Activated T-helper 17 cell treated with anti-CD3 and anti-CD28 coated beads, Interleukin-2, amount 50 U/mL, for 72 hours (primary cell): Measurements from ENCODE around the gene YWHAH. TPM values are rescaled to one million over a fixed set of nuclear protein-coding genes. Genes with fewer than 3 reads are reported as not detected.
A peak's percentile ranks its signal among the peaks of the same experiment; 100 is the strongest.
"Not testable (repeated sequence)": the region's sequence is repeated elsewhere in the genome, so short reads cannot be mapped to it uniquely, and the experiment has no call there.

Experiments
- ATAC-seq: fragments of 150-1000 bp; cut with Tn5 transposase; replicated peaks from 2 replicates; pipeline ENCODE4 v1.10.0; 2021; ENCODE audit warnings: mild to moderate bottlenecking, moderate library complexity
- H3K27ac Mint-ChIP-seq: one replicate; pipeline ENCODE4 v1.8.0; 2022; ENCODE audit warnings: mixed read lengths
- H3K27me3 Mint-ChIP-seq: one replicate; pipeline ENCODE4 v1.8.0; 2022; ENCODE audit warnings: mixed read lengths
- H3K36me3 Mint-ChIP-seq: one replicate; pipeline ENCODE4 v1.8.0; 2022; ENCODE audit warnings: low read depth, mild to moderate bottlenecking, mixed read lengths
- H3K4me1 Mint-ChIP-seq: one replicate; pipeline ENCODE4 v1.8.0; 2022; ENCODE audit warnings: mixed read lengths
- H3K4me3 Mint-ChIP-seq: one replicate; pipeline ENCODE4 v1.8.0; 2022; ENCODE audit warnings: mild to moderate bottlenecking, mixed read lengths
- H3K9me3 Mint-ChIP-seq: one replicate; pipeline ENCODE4 v1.8.0; 2022; ENCODE audit warnings: mixed read lengths
- total RNA-seq, 2 donors: library from RNA; stranded (reverse); gene quantifications; one replicate each; pipeline ENCODE4 v1.2.3, GENCODE V29; 2022

The YWHAH gene
- total RNA-seq, 2 donors from 2014 or later, result 168 to 211 TPM

DNA sequence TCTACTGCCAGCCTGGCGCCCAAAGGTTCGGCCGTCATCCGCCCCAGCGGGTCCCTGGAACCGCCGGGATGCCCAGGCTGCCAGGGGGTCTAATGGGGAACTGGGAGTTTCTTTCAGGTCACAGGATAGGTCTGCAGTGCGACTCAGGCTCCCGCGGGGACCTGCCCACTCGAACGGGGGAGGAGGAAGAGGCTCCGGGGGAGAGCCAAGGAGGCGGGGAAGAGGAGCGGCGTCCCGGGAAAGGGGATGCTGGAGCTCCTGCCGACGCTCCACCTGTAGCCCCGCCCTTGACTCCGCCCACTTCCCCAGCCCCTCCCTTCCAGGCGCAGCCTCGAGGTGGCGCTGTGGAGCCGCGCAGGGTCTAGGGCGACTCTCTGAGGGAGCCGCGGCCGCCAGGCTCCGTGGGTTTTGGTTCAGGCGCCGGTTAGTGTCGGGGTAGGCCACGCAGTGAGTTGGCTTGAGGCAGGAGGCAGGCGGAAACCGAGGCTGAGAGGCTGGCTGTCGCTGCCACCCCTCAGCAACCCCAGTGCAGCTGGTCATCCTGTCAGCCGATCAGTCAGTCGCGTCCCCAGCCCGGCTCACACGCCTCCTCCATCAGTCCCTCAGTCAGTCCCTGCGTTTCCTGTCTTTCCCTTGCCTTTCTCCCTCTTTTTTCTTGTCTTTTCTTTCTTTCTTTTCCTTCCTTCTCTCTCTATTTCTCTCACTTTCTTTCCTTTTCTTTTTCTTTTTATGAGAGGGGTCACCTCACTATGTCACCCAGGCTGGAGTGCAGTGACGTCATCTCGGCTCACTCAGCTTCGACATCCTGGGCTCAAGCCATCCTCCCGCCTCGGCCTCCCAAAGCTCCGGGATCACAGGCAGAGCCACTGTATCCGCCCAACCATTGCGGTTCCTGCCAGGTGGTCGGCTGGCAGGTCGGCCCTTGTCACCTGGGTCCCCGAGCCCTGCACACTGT, 26.4 kb downstream of the YWHAH start:
- H3K27ac Mint-ChIP-seq, result peak overlapping the region; percentile 79
- peak overlapping the region; percentile 86 for H3K4me3 Mint-ChIP-seq
- H3K4me1 Mint-ChIP-seq, result peaks cover 6% of the 10 kb centered on the region
- ATAC-seq, result peak; percentile 90
- H3K9me3 Mint-ChIP-seq, result no peaks in the 10 kb centered on the region
- H3K27me3 Mint-ChIP-seq, result no peaks in the 10 kb centered on the region
- H3K36me3 Mint-ChIP-seq, result no peaks in the 10 kb centered on the region

DNA sequence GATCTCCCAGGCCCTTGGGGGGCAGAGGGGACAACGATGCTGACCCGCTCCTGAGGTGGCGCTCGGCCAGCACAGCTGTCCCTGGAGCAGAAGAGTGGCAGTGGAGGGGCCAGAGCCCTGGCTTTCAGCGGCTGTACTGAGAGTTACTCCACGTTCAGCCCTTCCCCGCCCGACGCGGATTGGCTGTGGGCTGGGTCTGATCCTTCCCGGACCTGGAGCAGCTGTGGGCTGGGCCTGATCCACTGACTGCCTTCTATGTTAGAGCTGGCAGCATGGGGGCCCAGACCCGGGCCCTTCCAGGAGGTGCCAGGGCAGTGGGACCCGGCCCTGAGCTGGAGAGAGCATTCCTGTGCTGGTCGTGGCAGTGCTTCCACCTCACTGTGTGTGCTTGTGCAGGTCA, 27.8 kb downstream of the YWHAH start:
- H3K27me3 Mint-ChIP-seq, result no peaks in the 10 kb centered on the region
- peak overlapping the region; percentile 86 for H3K4me3 Mint-ChIP-seq
- no peaks in the 10 kb centered on the region for H3K9me3 Mint-ChIP-seq
- no peaks in the 10 kb centered on the region for H3K36me3 Mint-ChIP-seq
- H3K27ac Mint-ChIP-seq, result no peak overlapping the region
- ATAC-seq, result no peak
- H3K4me1 Mint-ChIP-seq, result peaks cover 6% of the 10 kb centered on the region

GRCh38 chr22:31973739-31974138, 29.4 kb downstream of the YWHAH start:
- no peaks in the 10 kb centered on the region for H3K27me3 Mint-ChIP-seq
- no peak overlapping the region for H3K4me3 Mint-ChIP-seq
- no peaks in the 10 kb centered on the region for H3K9me3 Mint-ChIP-seq
- peaks cover 6% of the 10 kb centered on the region for H3K4me1 Mint-ChIP-seq
- no peaks in the 10 kb centered on the region for H3K36me3 Mint-ChIP-seq
- ATAC-seq, result no peak
- no peak overlapping the region for H3K27ac Mint-ChIP-seq

DNA sequence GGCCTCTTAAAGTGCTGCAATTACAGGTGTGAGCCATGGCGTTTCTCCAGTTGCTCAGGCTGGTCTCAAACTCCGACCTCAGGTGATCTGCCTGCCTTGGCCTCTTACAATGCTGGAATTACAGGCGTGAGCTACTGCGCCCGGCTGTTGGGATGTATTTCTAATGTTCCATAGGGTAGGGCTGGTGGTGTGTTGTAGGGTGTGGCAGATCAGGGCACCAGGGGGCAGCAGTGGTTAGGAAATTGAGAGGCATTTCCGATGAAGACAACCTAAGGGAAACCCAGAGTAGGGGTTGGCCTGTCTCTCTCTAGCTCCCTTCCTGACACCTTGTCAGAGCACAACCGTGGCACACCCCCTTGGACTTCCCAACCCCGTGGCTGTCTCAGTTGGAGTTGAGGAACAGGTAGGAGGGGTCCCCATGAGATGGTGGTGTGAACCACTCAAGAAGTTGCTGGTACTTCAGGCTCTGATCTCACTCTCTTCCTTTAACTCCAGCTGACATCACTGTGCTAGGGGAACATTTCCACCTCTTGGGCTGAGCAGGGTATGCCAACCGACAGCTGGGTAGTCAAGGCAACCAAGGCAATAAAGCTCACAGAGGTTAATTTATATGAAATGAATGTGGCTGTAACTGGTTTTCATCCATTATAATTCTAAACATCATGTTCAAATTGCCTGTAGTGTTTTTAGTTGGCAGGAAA, 33.0 kb downstream of the YWHAH start:
- H3K36me3 Mint-ChIP-seq, result no peaks in the 10 kb centered on the region
- no peak overlapping the region for H3K27ac Mint-ChIP-seq
- ATAC-seq, result peak; percentile 97
- no peaks in the 10 kb centered on the region for H3K27me3 Mint-ChIP-seq
- H3K4me3 Mint-ChIP-seq, result no peak overlapping the region
- H3K4me1 Mint-ChIP-seq, result no peaks in the 10 kb centered on the region
- no peaks in the 10 kb centered on the region for H3K9me3 Mint-ChIP-seq

GRCh38 chr22:31977939-31978338, 33.6 kb downstream of the YWHAH start:
- no peak overlapping the region for H3K4me3 Mint-ChIP-seq
- no peaks in the 10 kb centered on the region for H3K4me1 Mint-ChIP-seq
- no peaks in the 10 kb centered on the region for H3K27me3 Mint-ChIP-seq
- H3K36me3 Mint-ChIP-seq, result no peaks in the 10 kb centered on the region
- ATAC-seq, result no peak
- H3K9me3 Mint-ChIP-seq, result no peaks in the 10 kb centered on the region
- no peak overlapping the region for H3K27ac Mint-ChIP-seq

GRCh38 chr22:31980628-31981027, 36.3 kb downstream of the YWHAH start:
- H3K27ac Mint-ChIP-seq, result no peak overlapping the region
- ATAC-seq, result no peak
- no peaks in the 10 kb centered on the region for H3K4me1 Mint-ChIP-seq
- no peaks in the 10 kb centered on the region for H3K27me3 Mint-ChIP-seq
- no peaks in the 10 kb centered on the region for H3K9me3 Mint-ChIP-seq
- no peaks in the 10 kb centered on the region for H3K36me3 Mint-ChIP-seq
- no peak overlapping the region for H3K4me3 Mint-ChIP-seq

DNA sequence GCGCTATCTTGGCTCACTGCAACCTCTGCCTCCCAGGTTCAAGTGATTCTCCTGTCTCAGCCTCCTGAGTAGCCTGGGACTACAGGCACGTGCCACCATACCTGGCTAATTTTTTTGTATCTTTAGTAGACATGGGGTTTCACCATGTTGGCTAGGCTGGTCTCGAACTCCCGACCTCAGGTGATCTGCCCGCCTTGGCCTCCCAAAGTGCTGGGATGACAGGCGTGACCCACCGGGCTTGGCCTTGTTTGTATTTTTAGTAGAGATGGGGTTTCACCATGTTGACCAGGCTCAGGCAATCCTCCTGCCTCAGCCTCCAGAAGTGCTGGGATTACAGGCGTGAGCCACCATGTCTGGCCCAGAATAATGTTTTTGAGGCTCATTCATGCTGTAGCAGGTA, 37.6 kb downstream of the YWHAH start:
- H3K4me3 Mint-ChIP-seq, H3K27ac Mint-ChIP-seq, ATAC-seq, H3K36me3 Mint-ChIP-seq, H3K9me3 Mint-ChIP-seq, H3K27me3 Mint-ChIP-seq, H3K4me1 Mint-ChIP-seq: not testable (repeated sequence)

GRCh38 chr22:31983911-31984656, 39.7 kb downstream of the YWHAH start:
- Mint-ChIP-seq H3K36me3 (no peaks in the 10 kb centered on the region), H3K27ac (no peak overlapping the region), H3K27me3 (peaks cover 13% of the 10 kb centered on the region), H3K9me3 (no peaks in the 10 kb centered on the region), H3K4me1 (no peaks in the 10 kb centered on the region), H3K4me3 (no peak overlapping the region)
- no peak for ATAC-seq

DNA sequence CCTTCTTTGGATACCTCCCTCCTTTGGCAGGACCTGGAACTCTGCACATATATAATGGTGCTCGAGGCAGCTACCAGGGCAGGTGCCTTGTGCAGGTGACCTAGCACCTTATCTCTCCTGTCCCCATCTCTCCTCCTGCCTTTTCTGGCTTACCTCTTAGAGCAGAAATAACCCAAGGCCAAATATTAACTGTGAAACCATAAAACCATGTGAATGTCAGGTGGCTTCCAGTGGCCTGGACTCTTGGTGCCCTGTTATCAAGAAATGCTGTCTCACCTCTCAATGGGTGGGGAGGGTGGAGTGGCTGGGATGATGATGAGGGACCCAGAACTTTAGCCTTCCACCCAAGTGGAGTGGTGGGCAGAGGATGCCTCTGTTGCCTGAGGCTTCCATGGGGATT, 42.9 kb downstream of the YWHAH start:
- H3K4me1 Mint-ChIP-seq, result no peaks in the 10 kb centered on the region
- ATAC-seq, result no peak
- no peaks in the 10 kb centered on the region for H3K36me3 Mint-ChIP-seq
- H3K4me3 Mint-ChIP-seq, result no peak overlapping the region
- peaks cover 17% of the 10 kb centered on the region for H3K27me3 Mint-ChIP-seq
- no peak overlapping the region for H3K27ac Mint-ChIP-seq
- H3K9me3 Mint-ChIP-seq, result no peaks in the 10 kb centered on the region

GRCh38 chr22:31991102-31991839, 46.9 kb downstream of the YWHAH start:
- Mint-ChIP-seq H3K4me1 (no peaks in the 10 kb centered on the region), H3K27ac (no peak overlapping the region), H3K4me3 (no peak overlapping the region), H3K36me3 (no peaks in the 10 kb centered on the region), H3K9me3 (no peaks in the 10 kb centered on the region), H3K27me3 (peaks cover 18% of the 10 kb centered on the region)
- ATAC-seq, result no peak

- Mint-ChIP-seq H3K9me3 (no peaks in the 10 kb centered on the region), H3K36me3 (no peaks in the 10 kb centered on the region), H3K4me1 (no peaks in the 10 kb centered on the region), H3K4me3 (no peak overlapping the region), H3K27me3 (peaks cover 16% of the 10 kb centered on the region), H3K27ac (no peak overlapping the region)
- ATAC-seq, result no peak
These were observed 50.7 kb downstream of the YWHAH start for GRCh38 chr22:31995046-31995445.

- no peak for ATAC-seq
- Mint-ChIP-seq H3K4me1 (no peaks in the 10 kb centered on the region), H3K36me3 (no peaks in the 10 kb centered on the region), H3K4me3 (no peak overlapping the region), H3K9me3 (no peaks in the 10 kb centered on the region), H3K27me3 (peaks cover 17% of the 10 kb centered on the region), H3K27ac (no peak overlapping the region)
These were observed 51.5 kb downstream of the YWHAH start for GRCh38 chr22:31995807-31996206.

DNA sequence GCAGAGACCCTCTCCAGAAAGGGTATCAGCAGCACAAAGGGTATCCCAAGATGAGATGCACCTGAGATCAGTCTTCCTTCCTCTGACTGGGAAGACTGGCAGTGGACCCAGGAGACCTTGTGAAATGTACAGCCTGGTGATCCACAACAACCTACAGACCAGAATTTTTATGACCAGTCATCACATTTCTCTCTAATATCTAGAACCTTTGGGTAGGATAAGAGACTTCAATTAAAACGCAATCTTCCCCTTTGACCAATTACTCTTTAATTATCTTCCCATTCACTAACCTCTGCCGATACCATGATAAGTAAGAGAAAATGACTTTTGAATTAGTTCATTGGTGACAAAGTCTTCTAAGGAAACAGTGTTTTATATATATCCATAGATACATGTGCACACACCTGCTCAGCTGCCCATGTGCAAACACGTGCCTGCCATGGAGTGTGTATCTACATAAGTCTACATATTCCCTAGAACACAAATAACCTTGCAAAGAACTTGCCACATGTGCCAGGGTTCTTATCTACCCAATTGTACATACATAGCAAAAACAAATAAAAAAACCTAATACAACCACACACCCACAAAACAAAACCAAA, 54.5 kb downstream of the YWHAH start:
- no peak for ATAC-seq
- no peaks in the 10 kb centered on the region for H3K4me1 Mint-ChIP-seq
- no peaks in the 10 kb centered on the region for H3K9me3 Mint-ChIP-seq
- no peak overlapping the region for H3K4me3 Mint-ChIP-seq
- H3K36me3 Mint-ChIP-seq, result no peaks in the 10 kb centered on the region
- H3K27ac Mint-ChIP-seq, result no peak overlapping the region
- peaks cover 24% of the 10 kb centered on the region for H3K27me3 Mint-ChIP-seq

GRCh38 chr22:32000181-32000580, 55.8 kb downstream of the YWHAH start:
- ATAC-seq, result no peak

More at GRCh38 chr22:32000181-32000580, 55.8 kb downstream of the YWHAH start:
- Mint-ChIP-seq H3K27me3 (peaks cover 30% of the 10 kb centered on the region), H3K27ac (no peak overlapping the region), H3K9me3 (no peaks in the 10 kb centered on the region), H3K4me3 (no peak overlapping the region), H3K4me1 (no peaks in the 10 kb centered on the region), H3K36me3 (no peaks in the 10 kb centered on the region)
